Muscle layer of duodenum (tissue), 2 donors: Measurements from ENCODE around the gene KLF16.

Source experiments
- H3K27ac ChIP-seq: one replicate; pipeline ENCODE4 v1.7.0; 2013; ENCODE audit warnings: mild to moderate bottlenecking, low read length
- H3K27me3 ChIP-seq: one replicate; pipeline ENCODE4 v1.7.0; 2013; ENCODE audit warnings: low read depth, mild to moderate bottlenecking, control low read depth, low read length
- H3K36me3 ChIP-seq, 2 donors: one replicate each; pipeline ENCODE4 v1.7.0; 2013; ENCODE audit warnings: low read length in 2 of 2, control low read depth in 1 of 2, mild to moderate bottlenecking in 1 of 2; ENCODE audit not compliant: insufficient read depth in 2 of 2, control insufficient read depth in 1 of 2
- H3K4me1 ChIP-seq, 2 donors: one replicate each; pipeline ENCODE4 v1.7.0; 2013; ENCODE audit warnings: low read length in 2 of 2, mild to moderate bottlenecking in 2 of 2, control low read depth in 1 of 2, moderate library complexity in 1 of 2; ENCODE audit not compliant: insufficient read depth in 2 of 2, control insufficient read depth in 1 of 2
- H3K4me3 ChIP-seq, 2 donors: one replicate each; pipeline ENCODE4 v1.7.0; 2013; ENCODE audit warnings: low read length in 2 of 2, low read depth in 1 of 2, mild to moderate bottlenecking in 1 of 2
- H3K9me3 ChIP-seq, 2 donors: one replicate each; pipeline ENCODE4 v1.7.0; 2013; ENCODE audit warnings: low read length in 2 of 2, control low read depth in 1 of 2, mild to moderate bottlenecking in 1 of 2; ENCODE audit not compliant: control insufficient read depth in 1 of 2
- donor health status: healthy.

KLF16 gene

DNA sequence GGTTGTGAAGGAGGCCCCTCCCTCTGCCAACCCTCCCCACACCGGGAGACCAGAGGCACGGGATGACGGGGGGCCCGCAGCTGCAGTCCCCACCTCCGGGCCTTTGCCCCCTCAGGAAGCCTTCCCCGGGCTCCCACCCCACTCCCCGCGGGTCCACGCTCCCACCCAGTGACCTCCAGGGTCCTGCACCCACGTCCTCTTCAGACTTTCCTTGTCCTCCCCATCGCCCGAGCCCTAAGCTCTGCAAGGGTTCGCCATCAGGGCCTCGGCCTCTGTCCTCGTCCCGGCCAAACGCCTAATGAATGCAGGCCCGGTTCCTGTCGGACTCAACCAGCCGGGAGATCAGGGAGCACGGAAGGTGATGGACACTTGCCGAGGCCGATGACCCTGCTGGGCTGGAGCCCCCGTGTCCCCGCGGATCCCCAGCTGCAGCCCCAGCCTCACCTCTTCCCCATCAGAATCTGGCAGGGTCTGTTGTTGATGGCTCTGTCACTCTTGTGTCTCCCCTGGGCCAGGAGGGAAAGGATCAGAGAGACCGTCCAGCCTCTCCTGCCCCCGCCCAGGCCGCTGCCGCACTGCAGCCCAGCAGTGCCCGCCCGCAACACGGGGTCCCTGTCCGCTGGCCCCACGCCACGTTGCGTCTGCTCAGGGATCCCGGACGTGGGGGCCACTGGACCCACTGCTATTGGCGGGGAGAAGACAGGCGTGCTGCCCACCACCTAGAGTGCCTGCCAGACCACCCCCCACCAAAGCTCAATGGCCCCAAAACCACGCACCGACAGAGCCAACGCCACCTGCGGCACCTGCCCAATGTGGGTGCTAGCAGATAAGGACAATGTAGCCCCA, 57.0 kb downstream of the KLF16 start:
- no peaks in the 10 kb centered on the region for H3K36me3 ChIP-seq
- H3K4me3 ChIP-seq: no peak overlapping the region
- no peaks in the 10 kb centered on the region for H3K9me3 ChIP-seq
- no peaks in the 10 kb centered on the region for H3K27me3 ChIP-seq
- no peaks in the 10 kb centered on the region for H3K4me1 ChIP-seq
- H3K27ac ChIP-seq: no peak overlapping the region

DNA sequence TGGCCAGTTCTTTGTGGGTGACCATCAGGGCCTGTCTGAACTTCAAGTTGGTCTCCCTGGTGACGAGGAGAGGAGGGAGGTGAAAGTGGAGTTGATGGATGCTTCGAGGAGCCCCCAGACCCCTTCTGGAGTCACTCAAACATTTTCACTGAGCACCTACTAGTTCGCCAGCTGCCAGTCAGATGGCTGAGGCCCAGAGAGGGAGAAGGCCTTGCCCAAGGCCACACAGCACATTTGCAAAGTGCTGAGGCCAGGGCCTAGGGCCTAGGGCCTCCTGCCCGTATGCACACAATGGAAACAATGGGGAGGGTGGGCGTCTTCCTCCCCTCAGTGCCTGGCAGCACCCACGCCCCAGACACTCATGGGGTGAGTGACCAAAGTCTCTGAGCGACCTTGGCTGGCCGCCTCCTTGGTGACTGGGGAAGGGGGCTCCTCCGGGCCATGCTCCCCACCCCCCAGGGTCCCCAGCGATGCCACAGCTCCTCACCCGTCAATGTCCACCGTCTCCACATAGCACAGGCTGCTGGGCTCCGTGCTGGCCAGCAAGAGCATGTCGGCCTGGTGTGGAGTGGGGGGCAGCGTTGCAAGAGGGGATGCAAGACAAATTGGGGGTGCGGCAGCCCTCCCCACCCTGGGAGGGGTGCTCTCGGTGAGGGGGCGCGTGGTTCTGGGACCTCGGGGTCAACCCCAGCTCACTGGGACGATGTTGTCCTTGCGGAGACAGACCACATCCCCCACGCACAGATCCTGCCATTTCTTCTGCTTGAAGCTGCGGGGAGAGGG, 57.8 kb downstream of the KLF16 start:
- H3K4me3 ChIP-seq: no peak overlapping the region
- H3K9me3 ChIP-seq: no peaks in the 10 kb centered on the region
- no peak overlapping the region for H3K27ac ChIP-seq
- H3K4me1 ChIP-seq: no peaks in the 10 kb centered on the region
- no peaks in the 10 kb centered on the region for H3K27me3 ChIP-seq
- no peaks in the 10 kb centered on the region for H3K36me3 ChIP-seq

DNA sequence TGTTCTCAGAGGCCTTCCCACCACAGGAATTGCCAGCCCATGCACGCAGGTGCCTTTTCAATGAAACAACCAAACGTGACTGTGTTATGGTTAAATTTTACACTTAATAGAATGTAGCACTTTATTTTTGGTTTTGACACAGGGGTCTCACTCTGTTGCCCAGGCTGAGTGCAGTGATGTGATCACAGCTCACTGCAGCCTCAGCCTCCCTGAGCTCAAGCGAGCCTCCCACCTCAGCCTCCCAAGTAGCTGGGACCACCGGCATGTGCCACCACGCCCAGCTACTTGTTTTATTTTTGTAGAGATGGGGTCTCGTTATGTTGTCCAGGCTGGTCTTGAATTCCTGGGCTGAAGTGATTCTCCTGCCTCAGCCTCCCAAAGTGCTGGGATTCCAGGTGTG, 58.5 kb downstream of the KLF16 start:
- Histone ChIP-seq H3K4me3 (no peak overlapping the region), H3K4me1 (no peaks in the 10 kb centered on the region), H3K9me3 (no peaks in the 10 kb centered on the region), H3K36me3 (no peaks in the 10 kb centered on the region), H3K27me3 (no peaks in the 10 kb centered on the region), H3K27ac (no peak overlapping the region)
